GM06990 (cell line): ENCODE results near the gene SMARCD2.

Source experiments
- DNase-seq: peaks from one replicate; pipeline ENCODE4 v3.0.0-alpha.2; 2011; ENCODE audit not compliant: insufficient read length; ENCODE audit errors: extremely low read depth
- H3K27me3 ChIP-seq: replicated peaks from 2 replicates; pipeline ENCODE4 v1.6.0; 2011; ENCODE audit warnings: low read length; ENCODE audit not compliant: control insufficient read depth, insufficient read depth
- H3K36me3 ChIP-seq: 2 replicates; pipeline ENCODE4 v1.5.1; 2011; ENCODE audit warnings: low read length; ENCODE audit not compliant: control insufficient read depth, insufficient read depth
- H3K4me3 ChIP-seq: replicated peaks from 2 replicates; pipeline ENCODE4 v1.5.1; 2011; ENCODE audit warnings: low read depth, mild to moderate bottlenecking, control low read depth, low read length
- CTCF ChIP-seq: IDR thresholded peaks from 2 replicates; pipeline ENCODE4 v1.5.1; 2011; ENCODE audit warnings: low read length, control low read depth, mild to moderate bottlenecking, inconsistent platforms; ENCODE audit not compliant: insufficient read depth, poor library complexity, severe bottlenecking

The SMARCD2 gene

DNA sequence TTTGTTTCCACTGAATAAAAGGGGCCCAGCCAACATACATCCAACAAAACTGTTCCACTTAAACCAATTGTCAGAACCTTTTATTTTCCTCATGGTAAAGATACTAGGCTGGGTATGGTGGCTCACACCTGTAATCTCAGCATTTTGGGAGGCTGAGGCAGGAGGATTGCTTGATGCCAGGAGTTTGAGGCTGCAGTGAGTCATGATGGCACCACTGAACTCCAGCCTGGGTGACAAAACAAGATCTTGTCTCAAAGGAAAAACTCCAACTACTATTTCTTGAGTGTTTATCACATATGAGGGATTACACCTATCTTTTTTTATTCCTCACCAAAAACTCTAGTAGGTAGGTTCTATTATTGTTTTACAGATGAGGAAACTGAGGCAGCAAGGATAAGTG lies 19.9 kb downstream of the SMARCD2 start:
- Histone ChIP-seq H3K36me3 (peaks cover 49% of the 10 kb centered on the region), H3K4me3 (no peak overlapping the region), H3K27me3 (no peaks in the 10 kb centered on the region)
- no peak for TF ChIP-seq CTCF
- DNase-seq: no peak

DNA sequence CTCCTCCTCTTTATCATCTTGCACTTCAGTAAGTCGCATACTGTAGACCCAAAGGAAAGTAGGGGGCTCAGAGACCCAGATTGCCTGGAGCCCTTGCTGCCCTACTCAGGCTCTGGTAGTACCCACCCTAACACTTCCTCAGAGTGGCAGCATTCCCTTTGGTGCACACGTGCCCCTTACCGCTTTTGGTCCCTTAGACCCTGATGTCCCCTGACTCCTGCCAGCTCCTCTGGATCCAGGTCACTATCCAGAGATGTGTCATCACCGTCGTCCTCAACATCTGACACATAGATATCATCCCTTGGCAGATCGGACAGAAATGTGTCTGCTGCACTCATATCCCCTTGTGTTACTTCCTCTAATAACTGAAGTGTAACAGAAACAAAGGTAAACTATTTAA lies 20.7 kb downstream of the SMARCD2 start:
- H3K4me3 ChIP-seq: no peak overlapping the region
- H3K27me3 ChIP-seq: no peaks in the 10 kb centered on the region
- TF ChIP-seq CTCF: no peak
- peaks cover 53% of the 10 kb centered on the region for H3K36me3 ChIP-seq
- DNase-seq: no peak

- Histone ChIP-seq H3K36me3 (peaks cover 54% of the 10 kb centered on the region), H3K27me3 (no peaks in the 10 kb centered on the region), H3K4me3 (no peak overlapping the region)
- no peak for DNase-seq
- no peak for TF ChIP-seq CTCF
These were observed 21.4 kb downstream of the SMARCD2 start for GRCh38 chr17:63820963-63821561.

DNA sequence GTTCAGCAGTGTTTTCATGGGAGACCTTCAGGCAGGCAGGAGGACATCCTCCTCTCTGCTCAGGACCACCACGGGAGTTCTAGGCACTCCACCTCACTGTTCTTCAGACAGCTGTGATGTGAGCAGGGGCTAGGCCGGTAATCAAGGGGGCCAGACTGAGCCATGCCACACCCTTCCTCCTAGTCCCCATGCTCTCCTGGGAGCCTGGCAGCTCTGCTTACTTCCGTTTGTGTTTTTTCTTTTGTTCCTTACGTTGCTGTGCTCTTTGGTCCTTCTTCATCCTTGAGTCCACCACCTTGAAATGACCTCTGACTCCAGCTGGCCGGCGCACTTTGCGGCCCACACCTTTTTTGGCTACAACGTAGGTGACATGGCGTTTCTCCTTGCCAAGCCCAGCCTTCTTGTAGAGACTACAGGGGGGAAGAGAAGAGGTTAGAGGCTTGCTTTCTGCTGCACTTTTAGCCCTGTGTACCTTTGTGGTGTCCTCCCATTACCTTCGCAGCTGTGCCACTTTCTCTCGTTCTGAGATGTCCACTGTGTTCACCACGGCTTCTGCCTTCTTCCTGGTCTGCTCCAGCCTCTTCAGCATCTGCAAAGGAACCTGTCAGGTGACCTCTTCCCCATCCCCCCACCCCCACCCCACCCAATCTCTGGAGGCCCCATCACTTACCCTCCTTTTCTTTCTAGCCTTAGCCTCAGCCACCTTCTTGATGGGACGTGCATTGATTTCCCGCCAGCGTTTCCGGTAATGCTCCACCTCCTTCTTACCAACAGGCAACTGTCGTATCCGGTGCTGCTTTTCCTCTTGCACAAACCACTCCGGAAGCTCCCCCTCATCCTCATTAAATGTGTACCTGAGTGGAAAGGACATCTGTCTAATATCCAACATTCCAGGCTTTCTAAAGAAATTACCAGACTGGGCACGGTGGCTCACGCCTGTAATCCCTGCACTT lies 22.6 kb downstream of the SMARCD2 start:
- peaks cover 59% of the 10 kb centered on the region for H3K36me3 ChIP-seq
- no peak for TF ChIP-seq CTCF
- no peak for DNase-seq
- H3K4me3 ChIP-seq: no peak overlapping the region
- H3K27me3 ChIP-seq: no peaks in the 10 kb centered on the region

DNA sequence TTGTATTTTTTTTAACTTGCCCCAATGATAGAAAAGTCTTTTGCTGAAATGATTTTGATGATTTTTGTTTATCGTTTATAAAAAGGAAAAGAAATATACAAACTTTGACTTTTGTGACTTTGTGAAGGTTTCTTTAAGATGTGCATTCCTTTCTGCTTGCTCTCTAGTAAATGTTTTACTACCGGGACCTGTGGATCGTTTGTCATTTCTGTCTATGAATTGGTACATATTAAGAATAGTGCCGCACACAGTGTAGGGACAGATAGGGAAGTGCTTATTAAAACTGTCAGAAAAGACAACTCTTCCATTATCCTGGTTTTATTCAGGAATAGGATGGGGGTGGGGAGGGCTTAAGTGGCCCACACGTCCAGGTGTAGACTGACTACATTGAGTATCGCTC lies 23.4 kb downstream of the SMARCD2 start:
- TF ChIP-seq CTCF: no peak

More for the DNA sequence above, 23.4 kb downstream of the SMARCD2 start:
- Histone ChIP-seq H3K36me3 (peaks cover 56% of the 10 kb centered on the region), H3K4me3 (no peak overlapping the region), H3K27me3 (no peaks in the 10 kb centered on the region)
- DNase-seq: no peak
